Activated CD4-positive, alpha-beta T cell treated with anti-CD3 and anti-CD28 coated beads, Interleukin-2, amount 10 ng/mL, durations not matched to agents 24 days and 14 days (primary cell): ENCODE data around the gene NARF. TPM values are rescaled to one million over a fixed set of nuclear protein-coding genes. Genes with fewer than 3 reads are reported as not detected.

ENCODE experiments used
- DNase-seq: peaks from one replicate; pipeline ENCODE4 v3.0.0; 2022
- H3K27ac Mint-ChIP-seq: one replicate; pipeline ENCODE4 v1.8.0; 2022; ENCODE audit warnings: mild to moderate bottlenecking, mixed read lengths
- H3K27me3 Mint-ChIP-seq: one replicate; pipeline ENCODE4 v1.8.0; 2022; ENCODE audit warnings: mixed read lengths
- H3K36me3 Mint-ChIP-seq: one replicate; pipeline ENCODE4 v1.8.0; 2022; ENCODE audit warnings: low read depth, mild to moderate bottlenecking, mixed read lengths
- H3K4me1 Mint-ChIP-seq: one replicate; pipeline ENCODE4 v1.8.0; 2021; ENCODE audit warnings: mixed read lengths
- H3K4me3 Mint-ChIP-seq: one replicate; pipeline ENCODE4 v1.8.0; 2022; ENCODE audit warnings: mild to moderate bottlenecking, moderate library complexity, mixed read lengths
- H3K9me3 Mint-ChIP-seq: one replicate; pipeline ENCODE4 v1.8.0; 2021; ENCODE audit warnings: mixed read lengths
- intact Hi-C: fragments of 100-400 bp; cut with micrococcal nuclease; formaldehyde crosslinking; loops from one replicate; pipeline ENCODE4 v1.15.1; 2023
- total RNA-seq: library from RNA; stranded (reverse); gene quantifications from 2 replicates; pipeline ENCODE4 v1.2.3, GENCODE V29; 2022

The NARF gene
- total RNA-seq, 1 donor from 2014 or later: 101 TPM

DNA sequence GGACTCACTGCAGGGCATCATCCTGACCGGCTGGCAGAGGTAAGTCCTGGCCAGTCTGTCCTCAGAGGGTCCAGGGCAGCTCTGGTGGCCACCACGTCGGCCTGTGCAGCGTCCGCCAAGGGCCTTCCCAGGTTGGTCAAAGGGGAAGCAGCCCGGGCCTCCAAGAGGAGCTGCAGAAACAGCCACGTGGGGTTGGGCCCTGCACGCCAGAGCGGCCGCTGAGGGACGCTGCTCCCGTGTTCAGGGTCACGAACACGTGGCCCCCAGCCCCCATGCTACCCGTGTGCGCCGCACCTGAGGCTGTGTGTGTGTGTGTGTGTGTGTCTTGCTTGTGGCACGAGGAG lies 21.2 kb upstream of the NARF start:
- H3K27ac Mint-ChIP-seq: no peak overlapping the region
- intact Hi-C loops: no loop called here
- H3K9me3 Mint-ChIP-seq: no peaks in the 10 kb centered on the region
- H3K4me3 Mint-ChIP-seq: no peak overlapping the region
- H3K36me3 Mint-ChIP-seq: peaks cover 7% of the 10 kb centered on the region
- H3K27me3 Mint-ChIP-seq: no peaks in the 10 kb centered on the region
- H3K4me1 Mint-ChIP-seq: peaks cover 3% of the 10 kb centered on the region
- no peak for DNase-seq

DNA sequence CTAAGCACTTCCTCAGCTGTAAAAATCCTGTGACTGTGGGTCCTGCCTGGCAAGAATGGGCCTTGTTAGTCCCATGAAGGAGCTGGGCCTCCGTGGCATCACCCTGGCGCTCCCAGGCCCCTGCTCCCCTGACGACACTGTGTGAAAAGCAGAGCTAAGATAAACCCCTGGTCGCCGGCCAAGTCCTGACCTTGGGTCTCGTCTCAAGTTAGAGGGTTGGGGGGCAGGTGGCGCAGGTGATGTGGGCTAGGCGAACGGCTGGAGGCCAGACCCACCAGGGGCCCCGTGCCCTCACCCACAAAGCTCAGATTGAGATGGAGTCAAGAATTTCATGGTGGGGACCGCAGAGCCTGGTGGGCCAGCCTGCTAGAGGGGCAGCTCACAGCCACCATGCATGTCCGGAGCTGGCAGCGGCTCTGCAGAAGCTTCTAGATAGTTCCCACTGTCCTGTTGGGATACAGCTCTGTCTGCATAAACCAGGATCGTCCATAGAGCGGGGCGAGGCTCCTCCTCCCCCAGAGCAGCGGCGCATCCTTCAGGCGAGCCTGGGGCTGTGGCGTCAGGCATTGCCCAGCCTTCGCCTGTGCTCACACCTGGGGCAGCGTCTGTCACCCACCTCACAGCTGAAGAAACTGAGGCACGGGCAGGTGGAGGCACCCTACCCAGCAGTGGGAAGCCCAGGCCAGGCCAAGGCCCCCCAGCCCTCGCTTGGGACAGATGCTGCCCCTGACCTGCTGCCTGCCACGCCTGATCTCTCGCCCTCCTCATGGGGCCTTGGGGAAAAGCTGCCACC lies 19.9 kb upstream of the NARF start:
- no peaks in the 10 kb centered on the region for H3K9me3 Mint-ChIP-seq
- peaks cover 15% of the 10 kb centered on the region for H3K36me3 Mint-ChIP-seq
- peaks cover 3% of the 10 kb centered on the region for H3K4me1 Mint-ChIP-seq
- no peak for DNase-seq
- no peaks in the 10 kb centered on the region for H3K27me3 Mint-ChIP-seq
- no peak overlapping the region for H3K4me3 Mint-ChIP-seq
- intact Hi-C loops: no loop called here
- no peak overlapping the region for H3K27ac Mint-ChIP-seq

DNA sequence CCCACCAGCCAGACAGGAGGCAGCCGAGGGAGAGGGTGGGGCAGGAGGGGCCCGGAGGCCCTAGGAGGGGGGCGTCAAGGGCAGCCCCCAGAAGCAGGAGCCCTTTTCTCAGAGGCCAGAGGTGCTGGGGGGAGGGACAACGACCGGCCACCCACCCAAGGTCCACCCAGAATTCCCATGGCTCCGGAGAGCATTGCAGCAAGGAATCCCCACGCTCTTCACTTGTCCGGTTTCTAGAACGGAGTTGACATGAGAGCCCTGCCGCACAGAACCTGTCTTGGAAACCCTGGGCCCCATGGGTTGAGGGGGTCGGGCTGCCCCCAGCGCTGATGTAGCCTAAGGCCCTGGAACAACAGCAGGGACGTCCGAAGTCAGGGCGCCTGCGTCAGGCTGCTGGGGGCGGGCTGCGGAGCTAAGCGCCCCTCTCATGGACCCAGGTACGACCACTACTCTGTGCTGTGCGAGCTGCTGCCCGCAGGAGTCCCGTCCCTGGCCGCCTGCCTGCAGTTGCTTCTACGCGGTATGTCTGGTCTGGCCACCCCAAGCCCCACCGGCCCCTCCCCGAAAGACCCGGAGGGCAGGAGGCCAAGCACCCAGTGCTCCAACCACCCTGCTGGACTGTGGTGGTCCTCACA lies 19.2 kb upstream of the NARF start:
- peaks cover 15% of the 10 kb centered on the region for H3K36me3 Mint-ChIP-seq
- H3K4me1 Mint-ChIP-seq: no peaks in the 10 kb centered on the region

GRCh38 chr17:82439829-82440365 lies 18.6 kb upstream of the NARF start:
- Mint-ChIP-seq H3K4me3 (no peak overlapping the region), H3K27ac (no peak overlapping the region), H3K27me3 (no peaks in the 10 kb centered on the region), H3K36me3 (peaks cover 16% of the 10 kb centered on the region), H3K9me3 (no peaks in the 10 kb centered on the region), H3K4me1 (no peaks in the 10 kb centered on the region)
- DNase-seq: no peak
- intact Hi-C loops: no loop called here

More for the DNA sequence above, 19.2 kb upstream of the NARF start:
- Mint-ChIP-seq H3K4me3 (no peak overlapping the region), H3K9me3 (no peaks in the 10 kb centered on the region), H3K27me3 (no peaks in the 10 kb centered on the region), H3K27ac (no peak overlapping the region)
- DNase-seq: no peak
- intact Hi-C loops: no loop called here

- H3K9me3 Mint-ChIP-seq: no peaks in the 10 kb centered on the region
- no peaks in the 10 kb centered on the region for H3K27me3 Mint-ChIP-seq
- intact Hi-C loops: no loop called here
- no peaks in the 10 kb centered on the region for H3K4me1 Mint-ChIP-seq
- no peak overlapping the region for H3K27ac Mint-ChIP-seq
- no peak for DNase-seq
- H3K36me3 Mint-ChIP-seq: peaks cover 16% of the 10 kb centered on the region
- H3K4me3 Mint-ChIP-seq: no peak overlapping the region
These were observed 18.0 kb upstream of the NARF start for GRCh38 chr17:82440469-82440981.

- no peaks in the 10 kb centered on the region for H3K4me1 Mint-ChIP-seq
- H3K27me3 Mint-ChIP-seq: no peaks in the 10 kb centered on the region
- intact Hi-C loops: no loop called here
- H3K36me3 Mint-ChIP-seq: peaks cover 22% of the 10 kb centered on the region
- DNase-seq: no peak
- no peak overlapping the region for H3K27ac Mint-ChIP-seq
- H3K4me3 Mint-ChIP-seq: no peak overlapping the region
- no peaks in the 10 kb centered on the region for H3K9me3 Mint-ChIP-seq
These were observed 17.4 kb upstream of the NARF start for GRCh38 chr17:82440991-82441627.

- H3K27ac Mint-ChIP-seq: no peak overlapping the region
These were observed 16.7 kb upstream of the NARF start for GRCh38 chr17:82441691-82442487.

GRCh38 chr17:82442643-82443464 lies 15.7 kb upstream of the NARF start:
- H3K27ac Mint-ChIP-seq: no peak overlapping the region

More at GRCh38 chr17:82441691-82442487, 16.7 kb upstream of the NARF start:
- H3K9me3 Mint-ChIP-seq: no peaks in the 10 kb centered on the region
- H3K36me3 Mint-ChIP-seq: peaks cover 29% of the 10 kb centered on the region
- no peak overlapping the region for H3K4me3 Mint-ChIP-seq
- H3K27me3 Mint-ChIP-seq: no peaks in the 10 kb centered on the region
- H3K4me1 Mint-ChIP-seq: no peaks in the 10 kb centered on the region
- intact Hi-C loops: no loop called here
- DNase-seq: no peak

GRCh38 chr17:82443465-82444283 lies 14.9 kb upstream of the NARF start:
- Mint-ChIP-seq H3K27me3 (no peaks in the 10 kb centered on the region), H3K9me3 (no peaks in the 10 kb centered on the region), H3K36me3 (peaks cover 34% of the 10 kb centered on the region), H3K27ac (no peak overlapping the region), H3K4me3 (no peak overlapping the region), H3K4me1 (peaks cover 3% of the 10 kb centered on the region)
- no peak for DNase-seq
- intact Hi-C loops: no loop called here

More at GRCh38 chr17:82442643-82443464, 15.7 kb upstream of the NARF start:
- H3K4me3 Mint-ChIP-seq: no peak overlapping the region
- no peaks in the 10 kb centered on the region for H3K27me3 Mint-ChIP-seq
- intact Hi-C loops: no loop called here
- H3K36me3 Mint-ChIP-seq: peaks cover 32% of the 10 kb centered on the region
- peaks cover 3% of the 10 kb centered on the region for H3K4me1 Mint-ChIP-seq
- DNase-seq: no peak
- no peaks in the 10 kb centered on the region for H3K9me3 Mint-ChIP-seq

DNA sequence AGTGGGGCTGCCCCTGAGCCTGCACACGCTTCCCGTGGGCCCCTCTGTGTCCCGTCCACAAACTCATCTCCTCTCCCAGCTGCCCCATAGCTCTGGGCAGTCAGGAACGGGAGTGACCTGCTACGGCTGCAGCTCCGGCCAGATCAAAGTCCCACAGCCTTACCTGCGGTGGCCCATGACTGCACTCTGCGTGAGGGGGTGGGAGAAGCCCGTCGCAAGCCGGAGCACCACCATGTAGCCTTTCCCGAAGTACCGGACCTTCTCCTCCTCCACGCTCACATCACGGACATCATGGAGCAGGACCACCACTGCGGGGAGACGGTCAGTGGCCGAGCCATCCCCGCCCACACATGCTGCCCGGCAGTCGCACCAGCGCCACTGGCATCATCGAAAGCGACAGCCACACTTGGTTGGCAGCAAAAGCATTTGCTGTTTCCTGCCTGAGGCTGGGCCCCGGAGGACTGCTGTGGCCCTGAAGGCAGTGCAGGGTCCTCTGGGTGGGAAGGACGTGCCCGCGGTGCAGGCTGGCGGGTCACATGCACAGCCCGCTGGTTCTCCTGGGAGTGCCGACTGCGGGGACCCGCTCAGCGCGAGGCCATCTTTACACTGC lies 14.2 kb upstream of the NARF start:
- H3K36me3 Mint-ChIP-seq: peaks cover 37% of the 10 kb centered on the region
- peaks cover 3% of the 10 kb centered on the region for H3K4me1 Mint-ChIP-seq
- intact Hi-C loops: no loop called here
- no peak overlapping the region for H3K27ac Mint-ChIP-seq
- no peak for DNase-seq
- no peak overlapping the region for H3K4me3 Mint-ChIP-seq
- H3K27me3 Mint-ChIP-seq: no peaks in the 10 kb centered on the region
- no peaks in the 10 kb centered on the region for H3K9me3 Mint-ChIP-seq

GRCh38 chr17:82444941-82445521 lies 13.5 kb upstream of the NARF start:
- peaks cover 3% of the 10 kb centered on the region for H3K4me1 Mint-ChIP-seq
- no peaks in the 10 kb centered on the region for H3K9me3 Mint-ChIP-seq
- H3K27me3 Mint-ChIP-seq: no peaks in the 10 kb centered on the region
- no peak overlapping the region for H3K4me3 Mint-ChIP-seq
- H3K27ac Mint-ChIP-seq: no peak overlapping the region
- no peak for DNase-seq
- intact Hi-C loops: no loop called here
- peaks cover 42% of the 10 kb centered on the region for H3K36me3 Mint-ChIP-seq

GRCh38 chr17:82445542-82445941 lies 13.0 kb upstream of the NARF start:
- no peaks in the 10 kb centered on the region for H3K27me3 Mint-ChIP-seq
- no peaks in the 10 kb centered on the region for H3K9me3 Mint-ChIP-seq
- no peak overlapping the region for H3K27ac Mint-ChIP-seq
- H3K36me3 Mint-ChIP-seq: peaks cover 39% of the 10 kb centered on the region
- no peak overlapping the region for H3K4me3 Mint-ChIP-seq
- DNase-seq: no peak
- intact Hi-C loops: no loop called here
- peaks cover 3% of the 10 kb centered on the region for H3K4me1 Mint-ChIP-seq
